ENCODE results near the gene NUDT8.

GRCh38 chr11:67648796-67649613, 19.3 kb upstream of the NUDT8 start:
- TF ChIP-seq RAD21 (IDR thresholded peaks at IDR 0.05; ENCODE audit: low read depth), result no peak
- no peak for TF ChIP-seq FOXM1 (IDR thresholded peaks at IDR 0.05; ENCODE audit: borderline replicate concordance, low read depth)
- TF ChIP-seq EP300 (IDR thresholded peaks at IDR 0.05; ENCODE audit: borderline replicate concordance), result no peak
- no peak for TF ChIP-seq ZBTB7A (IDR thresholded peaks at IDR 0.05; ENCODE audit: low read depth)
- TF ChIP-seq, protein P1, sequence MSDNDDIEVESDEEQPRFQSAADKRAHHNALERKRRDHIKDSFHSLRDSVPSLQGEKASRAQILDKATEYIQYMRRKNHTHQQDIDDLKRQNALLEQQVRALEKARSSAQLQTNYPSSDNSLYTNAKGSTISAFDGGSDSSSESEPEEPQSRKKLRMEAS (IDR thresholded peaks at IDR 0.05), result no peak
- TF ChIP-seq, protein P2, sequence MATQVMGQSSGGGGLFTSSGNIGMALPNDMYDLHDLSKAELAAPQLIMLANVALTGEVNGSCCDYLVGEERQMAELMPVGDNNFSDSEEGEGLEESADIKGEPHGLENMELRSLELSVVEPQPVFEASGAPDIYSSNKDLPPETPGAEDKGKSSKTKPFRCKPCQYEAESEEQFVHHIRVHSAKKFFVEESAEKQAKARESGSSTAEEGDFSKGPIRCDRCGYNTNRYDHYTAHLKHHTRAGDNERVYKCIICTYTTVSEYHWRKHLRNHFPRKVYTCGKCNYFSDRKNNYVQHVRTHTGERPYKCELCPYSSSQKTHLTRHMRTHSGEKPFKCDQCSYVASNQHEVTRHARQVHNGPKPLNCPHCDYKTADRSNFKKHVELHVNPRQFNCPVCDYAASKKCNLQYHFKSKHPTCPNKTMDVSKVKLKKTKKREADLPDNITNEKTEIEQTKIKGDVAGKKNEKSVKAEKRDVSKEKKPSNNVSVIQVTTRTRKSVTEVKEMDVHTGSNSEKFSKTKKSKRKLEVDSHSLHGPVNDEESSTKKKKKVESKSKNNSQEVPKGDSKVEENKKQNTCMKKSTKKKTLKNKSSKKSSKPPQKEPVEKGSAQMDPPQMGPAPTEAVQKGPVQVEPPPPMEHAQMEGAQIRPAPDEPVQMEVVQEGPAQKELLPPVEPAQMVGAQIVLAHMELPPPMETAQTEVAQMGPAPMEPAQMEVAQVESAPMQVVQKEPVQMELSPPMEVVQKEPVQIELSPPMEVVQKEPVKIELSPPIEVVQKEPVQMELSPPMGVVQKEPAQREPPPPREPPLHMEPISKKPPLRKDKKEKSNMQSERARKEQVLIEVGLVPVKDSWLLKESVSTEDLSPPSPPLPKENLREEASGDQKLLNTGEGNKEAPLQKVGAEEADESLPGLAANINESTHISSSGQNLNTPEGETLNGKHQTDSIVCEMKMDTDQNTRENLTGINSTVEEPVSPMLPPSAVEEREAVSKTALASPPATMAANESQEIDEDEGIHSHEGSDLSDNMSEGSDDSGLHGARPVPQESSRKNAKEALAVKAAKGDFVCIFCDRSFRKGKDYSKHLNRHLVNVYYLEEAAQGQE (IDR thresholded peaks at IDR 0.05; ENCODE audit: low read depth), result no peak
- no peak for TF ChIP-seq CREB1 (IDR thresholded peaks at IDR 0.05; ENCODE audit: low read depth)
- TF ChIP-seq, protein P3, sequence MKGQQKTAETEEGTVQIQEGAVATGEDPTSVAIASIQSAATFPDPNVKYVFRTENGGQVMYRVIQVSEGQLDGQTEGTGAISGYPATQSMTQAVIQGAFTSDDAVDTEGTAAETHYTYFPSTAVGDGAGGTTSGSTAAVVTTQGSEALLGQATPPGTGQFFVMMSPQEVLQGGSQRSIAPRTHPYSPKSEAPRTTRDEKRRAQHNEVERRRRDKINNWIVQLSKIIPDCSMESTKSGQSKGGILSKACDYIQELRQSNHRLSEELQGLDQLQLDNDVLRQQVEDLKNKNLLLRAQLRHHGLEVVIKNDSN (IDR thresholded peaks at IDR 0.05), result no peak
- TF ChIP-seq CEBPB (IDR thresholded peaks at IDR 0.05), result no peak
- TF ChIP-seq TAF1 (IDR thresholded peaks at IDR 0.05; ENCODE audit: low read depth), result no peak
- no peak for TF ChIP-seq TCF12 (IDR thresholded peaks at IDR 0.05; ENCODE audit: low read depth)
- no peak for TF ChIP-seq YY1 (IDR thresholded peaks at IDR 0.05; ENCODE audit: low read depth)
